Measurements from ENCODE around the gene SCNN1G.

The SCNN1G gene

GRCh38 chr16:23209606-23210005 is 27.1 kb downstream of the SCNN1G start:
- TF ChIP-seq CTCF (IDR thresholded peaks at IDR 0.05) = no peak

GRCh38 chr16:23213831-23214230 is 31.3 kb downstream of the SCNN1G start:
- TF ChIP-seq CTCF (IDR thresholded peaks at IDR 0.05) = no peak

GRCh38 chr16:23214796-23215195 is 32.3 kb downstream of the SCNN1G start:
- TF ChIP-seq CTCF (IDR thresholded peaks at IDR 0.05) = no peak

- TF ChIP-seq CTCF (IDR thresholded peaks at IDR 0.05) = no peak
Observed at GRCh38 chr16:23215435-23215834, 32.9 kb downstream of the SCNN1G start.

GRCh38 chr16:23216658-23217246 is 34.2 kb downstream of the SCNN1G start:
- TF ChIP-seq CTCF (IDR thresholded peaks at IDR 0.05) = no peak

GRCh38 chr16:23217646-23218045 is 35.1 kb downstream of the SCNN1G start:
- no peak for TF ChIP-seq CTCF (IDR thresholded peaks at IDR 0.05)

GRCh38 chr16:23222929-23223328 is 40.4 kb downstream of the SCNN1G start:
- TF ChIP-seq CTCF (IDR thresholded peaks at IDR 0.05) = no peak

- no peak for TF ChIP-seq CTCF (IDR thresholded peaks at IDR 0.05)
Observed at GRCh38 chr16:23223368-23223767, 40.8 kb downstream of the SCNN1G start.

All from LNCAP (cell line).